Omental fat pad (tissue), 4 donors: ENCODE results near the gene LITAF. TPM values are rescaled to one million over a fixed set of nuclear protein-coding genes. Genes with fewer than 3 reads are reported as not detected.

Source experiments
- ATAC-seq: fragments of 150-250 bp; one replicate; pipeline ENCODE4 v1.9.1; 2016; ENCODE audit warnings: mild to moderate bottlenecking, moderate library complexity; ENCODE audit not compliant: low FRiP score
- DNase-seq: peaks from one replicate; pipeline ENCODE4 v3.0.0-alpha.2; 2019; ENCODE audit warnings: low spot score
- CTCF ChIP-seq, 3 donors: fragments of 450-650 bp; IDR thresholded peaks; one replicate each; pipeline ENCODE4 v1.5.1; 2016 to 2017; ENCODE audit warnings: antibody characterized with exemption in 3 of 3, mild to moderate bottlenecking in 3 of 3, moderate library complexity in 2 of 3
- total RNA-seq, 4 donors: library from RNA; depleted of rRNA; stranded (reverse); fragments of >200 nt; gene quantifications; one replicate each; pipeline ENCODE4 v1.1.0, GENCODE V29; 2016

LITAF gene
- total RNA-seq, 4 donors from 2014 or later, result 69.8 to 196 (median 103) TPM

- ATAC-seq, result no peak
- TF ChIP-seq CTCF (IDR thresholded peaks at IDR 0.05), result no peak
- DNase-seq, result no peak
Measured at GRCh38 chr16:11556945-11557720, 29.6 kb downstream of the LITAF start.

- DNase-seq (no peak), ATAC-seq (no peak)
- TF ChIP-seq CTCF (IDR thresholded peaks at IDR 0.05), result no peak
Measured at GRCh38 chr16:11556214-11556819, 30.4 kb downstream of the LITAF start.

DNA sequence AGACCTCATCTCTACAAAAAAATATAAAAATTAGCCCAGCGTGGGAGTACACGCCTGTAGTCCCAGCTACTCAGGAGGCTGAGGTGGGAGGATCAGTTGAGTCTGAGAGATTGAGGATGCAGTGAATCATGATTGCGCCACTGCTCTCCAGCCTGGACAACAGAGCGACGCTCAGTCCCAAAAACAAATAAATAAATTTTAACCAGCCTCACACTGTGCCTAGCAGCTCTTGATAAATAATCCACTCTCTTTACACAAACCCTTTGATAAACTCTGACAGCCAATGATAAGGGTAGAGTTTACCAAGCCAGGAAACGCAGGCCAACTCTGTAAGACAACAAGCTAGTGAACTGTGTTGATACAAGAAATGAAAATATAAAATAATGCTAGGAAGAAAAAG is 32.7 kb downstream of the LITAF start:
- ATAC-seq (no peak), DNase-seq (no peak)
- TF ChIP-seq CTCF (IDR thresholded peaks at IDR 0.05), result no peak

- ATAC-seq (no peak), DNase-seq (no peak)
- TF ChIP-seq CTCF (IDR thresholded peaks at IDR 0.05), result no peak
Measured at GRCh38 chr16:11553371-11553770, 33.3 kb downstream of the LITAF start.

DNA sequence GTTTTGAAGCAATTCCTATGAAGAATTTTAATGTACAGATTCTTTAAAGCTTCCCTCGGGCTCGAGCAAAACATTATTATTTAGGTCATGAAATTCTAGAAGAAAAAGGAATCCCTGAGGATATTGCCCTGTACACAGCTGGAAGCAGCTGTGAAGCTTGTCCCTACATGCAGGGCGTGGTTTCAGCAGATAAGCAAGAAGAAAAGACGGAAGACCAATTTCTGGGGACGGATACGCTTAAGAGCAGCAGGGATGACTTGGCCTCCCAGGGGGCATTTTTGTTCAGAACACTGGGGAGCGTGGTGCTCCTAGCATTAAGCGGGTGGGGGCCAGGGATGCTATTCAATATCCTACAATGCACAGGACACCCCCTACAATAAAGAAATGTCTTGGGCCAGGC is 34.3 kb downstream of the LITAF start:
- no peak for DNase-seq
- ATAC-seq, result no peak
- TF ChIP-seq CTCF (IDR thresholded peaks at IDR 0.05), result no peak

GRCh38 chr16:11551842-11552241 is 34.9 kb downstream of the LITAF start:
- TF ChIP-seq CTCF (IDR thresholded peaks at IDR 0.05), result no peak
- no peak for ATAC-seq
- no peak for DNase-seq
